Left ventricle myocardium superior (tissue), 1 donor: ENCODE measurements around the gene TEX26. TPM values are rescaled to one million over a fixed set of nuclear protein-coding genes. Genes with fewer than 3 reads are reported as not detected.
"Not testable (repeated sequence)": the region's sequence is repeated elsewhere in the genome, so short reads cannot be mapped to it uniquely, and the experiment has no call there.

Experiments used
- ATAC-seq: fragments of 200-7000 bp; cut with Tn5 transposase; one replicate; pipeline ENCODE4 v1.9.1; 2020; ENCODE audit warnings: mild to moderate bottlenecking, moderate library complexity
- DNase-seq: peaks from one replicate; pipeline ENCODE4 v3.0.0-alpha.2; 2020
- intact Hi-C: fragments of 100-400 bp; cut with micrococcal nuclease; formaldehyde crosslinking; loops from one replicate; pipeline ENCODE4 v1.11.0; 2022
- total RNA-seq: library from RNA; stranded (reverse); fragmentation: NEBNext Ultra II Directional; extraction: Animal tissue kit (Norgen Biotek cat#: 25700); gene quantifications from one replicate; pipeline ENCODE4 v1.2.1, GENCODE V29; 2021
- donor health status: DM: no; HTN: yes; CAD: no; lungs with severe emphysema.

The TEX26 gene
- total RNA-seq, 1 donor from 2014 or later: not detected

DNA sequence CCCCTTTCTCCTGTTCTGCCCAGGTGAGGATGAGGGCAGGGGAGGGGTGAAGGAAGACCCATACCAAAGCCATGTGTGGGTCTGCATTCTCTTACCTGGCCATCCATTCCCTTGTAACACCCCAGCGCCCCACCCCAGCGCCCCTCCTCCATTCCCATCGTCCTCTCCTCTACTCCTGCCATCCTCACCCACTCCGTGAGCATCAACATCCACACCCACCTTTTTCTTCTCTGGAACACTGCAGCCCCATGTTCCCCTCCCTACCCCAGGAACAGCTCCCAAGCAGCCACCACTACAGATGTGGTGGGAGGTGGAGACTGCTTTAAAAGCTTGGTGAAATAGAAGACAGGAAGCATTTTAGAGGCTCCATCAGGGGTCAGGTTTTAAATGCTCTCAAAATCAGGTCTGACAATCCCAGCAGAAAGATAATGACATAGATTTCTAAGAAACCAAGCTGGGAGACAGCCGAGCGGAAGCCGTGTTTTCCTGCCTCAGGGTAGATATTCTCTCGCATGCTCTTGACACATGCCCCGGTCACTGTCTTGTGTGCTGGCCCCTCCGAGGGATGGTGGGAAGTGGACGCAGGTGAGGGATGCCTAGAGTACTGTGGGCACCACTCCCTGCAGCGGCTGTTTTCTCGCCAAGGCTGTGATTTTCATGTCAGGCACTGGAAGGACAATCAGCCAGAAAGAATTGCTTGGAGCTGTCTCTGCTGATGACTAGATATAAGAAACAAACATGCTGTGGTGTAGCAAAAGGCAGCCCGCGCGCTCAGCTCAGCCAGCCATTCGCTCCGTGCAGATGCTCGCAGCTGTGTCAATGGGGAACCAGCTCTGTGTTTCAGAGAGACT lies 16.5 kb upstream of the TEX26 start:
- intact Hi-C loops: no loop called here
- DNase-seq: no peak
- ATAC-seq: no peak

GRCh38 chr13:30916991-30917390 lies 15.5 kb upstream of the TEX26 start:
- ATAC-seq: no peak
- intact Hi-C loops: no loop called here

DNA sequence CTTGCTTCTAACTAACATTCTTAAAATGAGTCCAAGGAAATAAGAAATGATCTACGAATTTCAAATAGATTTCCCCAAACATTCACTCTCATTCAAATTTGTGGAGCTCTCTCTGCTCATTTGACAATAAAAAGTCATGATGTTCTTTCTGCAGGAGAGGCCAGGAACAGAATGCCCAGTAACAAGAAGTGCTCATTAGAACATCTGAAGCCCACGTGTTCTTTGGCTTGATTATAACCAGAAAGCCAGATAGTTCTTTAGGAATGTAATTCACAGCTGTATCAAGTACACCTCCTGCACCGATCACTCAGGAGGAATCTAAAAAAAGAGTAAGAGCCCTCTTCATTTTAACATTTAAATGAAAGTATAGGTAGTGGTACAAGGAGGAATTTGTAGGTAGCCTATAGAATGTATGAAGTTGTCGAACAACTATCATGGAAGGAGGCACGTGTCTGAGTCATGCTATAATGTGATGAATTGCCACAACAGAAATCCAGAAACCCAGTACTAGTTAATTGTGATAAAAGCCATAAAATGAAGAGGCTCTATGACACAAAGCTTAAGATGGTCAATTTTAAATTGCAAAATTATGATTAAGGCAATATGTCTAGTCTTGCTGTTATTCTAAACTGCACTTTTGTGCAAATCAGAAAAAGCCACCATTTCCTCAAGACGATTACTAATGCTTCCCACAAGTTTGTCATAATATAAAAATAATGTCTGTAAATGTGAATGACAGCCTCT lies 13.6 kb upstream of the TEX26 start:
- peak; percentile 73 for ATAC-seq
- intact Hi-C loops: no loop called here
- DNase-seq: no peak

More at GRCh38 chr13:30916991-30917390, 15.5 kb upstream of the TEX26 start:
- DNase-seq: no peak

GRCh38 chr13:30920162-30920909 lies 12.1 kb upstream of the TEX26 start:
- DNase-seq (no peak), ATAC-seq (no peak)
- intact Hi-C loops: no loop called here

GRCh38 chr13:30923418-30923817 lies 9.0 kb upstream of the TEX26 start:
- intact Hi-C loops: no loop called here
- ATAC-seq: no peak
- no peak for DNase-seq

GRCh38 chr13:30924721-30925120 lies 7.7 kb upstream of the TEX26 start:
- intact Hi-C loops: no loop called here
- DNase-seq (no peak), ATAC-seq (no peak)

- intact Hi-C loops: no loop called here
- DNase-seq (no peak), ATAC-seq (no peak)
These were observed 7.0 kb upstream of the TEX26 start for GRCh38 chr13:30925429-30925828.

DNA sequence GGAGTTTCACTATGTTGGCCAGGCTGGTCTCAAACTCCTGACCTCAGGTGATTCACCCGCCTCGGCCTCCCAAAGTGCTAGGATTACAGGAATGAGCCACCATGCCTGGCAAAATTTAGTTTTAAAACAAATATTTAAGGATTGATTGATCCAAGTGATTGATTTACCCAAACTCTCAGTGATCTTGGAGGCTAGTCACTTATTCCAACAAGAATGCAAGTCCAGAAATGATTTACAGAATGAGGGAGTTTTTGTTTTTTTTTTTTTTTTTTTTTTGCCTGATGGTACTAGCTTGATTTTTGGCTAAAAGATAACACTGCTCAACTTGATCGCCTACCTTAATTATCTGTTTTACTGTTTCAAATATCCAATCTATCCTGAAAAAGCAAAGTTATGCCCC lies 5.7 kb upstream of the TEX26 start:
- DNase-seq (no peak), ATAC-seq (no peak)
- intact Hi-C loops: no loop called here

- intact Hi-C loops, DNase-seq, ATAC-seq: not testable (repeated sequence)
These were observed 5.3 kb upstream of the TEX26 start for GRCh38 chr13:30927188-30927587.

GRCh38 chr13:30927595-30927994 lies 4.9 kb upstream of the TEX26 start:
- ATAC-seq: no peak
- intact Hi-C loops: no loop called here
- no peak for DNase-seq

GRCh38 chr13:30928978-30929377 lies 3.5 kb upstream of the TEX26 start:
- ATAC-seq (no peak), DNase-seq (no peak)
- intact Hi-C loops: no loop called here

DNA sequence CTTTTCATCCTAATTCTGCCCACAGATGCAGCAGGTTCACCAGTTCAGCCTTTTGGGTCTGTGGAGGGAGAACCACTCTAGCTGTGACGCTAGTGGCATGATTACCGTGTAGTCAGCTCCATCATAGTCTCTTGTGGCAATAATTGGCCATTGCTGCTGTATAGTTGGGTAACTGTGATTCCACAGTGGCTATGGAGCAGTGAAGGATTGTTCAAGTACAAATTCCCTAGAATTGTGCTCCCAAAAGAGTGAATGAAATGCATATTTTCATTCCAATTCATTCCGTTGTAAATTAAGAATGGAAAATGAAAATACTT lies 856 bp downstream of the TEX26 start:
- no peak for DNase-seq
- intact Hi-C loops: no loop called here
- ATAC-seq: peak; percentile 41

GRCh38 chr13:30934381-30934780 lies 1.9 kb downstream of the TEX26 start:
- ATAC-seq (no peak), DNase-seq (no peak)
- intact Hi-C loops: no loop called here

GRCh38 chr13:30934803-30935202 lies 2.3 kb downstream of the TEX26 start:
- DNase-seq (no peak), ATAC-seq (no peak)
- intact Hi-C loops: no loop called here

DNA sequence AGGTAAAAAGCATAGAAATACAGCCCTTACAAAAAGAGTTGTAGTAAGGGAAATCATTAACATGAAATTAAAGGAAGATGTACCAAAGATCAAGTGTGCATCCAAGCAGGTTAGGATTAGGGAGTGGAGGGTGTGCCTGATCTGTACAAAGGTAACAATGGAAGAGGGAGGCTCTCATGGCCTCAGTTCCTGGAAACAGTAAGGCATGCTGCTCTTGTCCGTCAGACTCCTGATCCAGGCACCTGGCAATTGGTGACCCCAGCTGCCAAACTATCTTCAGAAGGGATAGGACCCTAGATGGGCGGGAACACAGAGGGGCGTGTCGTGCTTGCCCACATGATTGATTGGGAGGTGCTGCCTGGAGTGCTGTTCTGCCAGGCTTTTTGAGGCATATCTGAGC lies 4.5 kb downstream of the TEX26 start:
- ATAC-seq: no peak
- intact Hi-C loops: no loop called here
- no peak for DNase-seq

DNA sequence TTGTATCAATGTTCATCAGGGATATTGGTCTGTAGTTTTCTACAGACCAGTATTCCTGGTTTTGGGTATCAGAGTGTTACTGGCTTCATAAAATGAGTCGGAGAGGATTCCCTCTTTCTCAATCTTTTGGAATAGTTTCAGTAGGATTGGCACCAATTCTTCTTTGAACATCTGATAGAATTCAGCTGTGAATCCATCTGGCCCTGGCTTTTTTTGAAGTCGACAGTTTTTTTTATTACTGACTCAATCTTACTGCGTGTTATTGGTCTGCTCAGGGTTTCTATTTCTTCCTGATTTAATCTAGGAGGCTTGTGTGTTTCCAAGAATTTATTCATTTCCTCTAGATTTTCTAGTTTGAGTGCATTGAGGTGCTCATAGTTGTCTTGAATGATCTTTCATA lies 11.4 kb downstream of the TEX26 start:
- no peak for DNase-seq
- no peak for ATAC-seq
- intact Hi-C loops: no loop called here

DNA sequence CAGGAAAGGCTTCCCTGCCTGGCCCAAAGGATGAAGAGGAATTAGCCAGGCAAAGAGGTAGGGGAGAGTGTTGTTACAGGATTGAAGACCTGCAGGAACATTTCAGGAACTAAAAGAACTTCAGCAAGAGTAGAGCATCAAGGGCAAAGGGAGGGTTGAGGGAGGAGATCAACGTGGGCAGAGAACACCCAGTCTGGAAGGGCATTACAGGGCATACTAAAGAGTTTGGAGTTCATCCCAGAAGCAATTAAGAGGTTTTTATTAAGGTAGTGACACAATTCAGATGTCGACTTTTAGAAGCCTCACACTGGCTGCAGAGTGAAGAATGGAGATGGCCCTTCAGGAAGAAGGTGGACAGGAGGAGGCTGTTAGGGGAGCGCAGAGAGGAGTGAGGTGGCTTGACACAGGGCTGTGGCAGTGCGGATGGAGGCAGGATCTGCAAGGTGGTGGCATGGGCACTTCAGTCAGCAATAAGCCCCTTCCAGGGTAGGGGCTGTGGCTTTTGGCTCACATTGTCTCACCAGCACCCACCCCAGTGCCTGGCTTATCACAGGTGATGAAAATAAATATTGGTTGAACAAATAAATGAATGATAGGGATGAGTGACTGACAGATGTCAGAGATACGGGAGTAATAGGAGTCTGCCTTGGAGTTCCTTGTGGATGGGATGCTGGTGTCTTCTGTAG lies 24.9 kb downstream of the TEX26 start:
- intact Hi-C loops: no loop called here
- ATAC-seq (peak; percentile 95), DNase-seq (no peak)

- ATAC-seq (no peak), DNase-seq (no peak)
- intact Hi-C loops: no loop called here
These were observed 27.2 kb downstream of the TEX26 start for GRCh38 chr13:30959678-30960077.

DNA sequence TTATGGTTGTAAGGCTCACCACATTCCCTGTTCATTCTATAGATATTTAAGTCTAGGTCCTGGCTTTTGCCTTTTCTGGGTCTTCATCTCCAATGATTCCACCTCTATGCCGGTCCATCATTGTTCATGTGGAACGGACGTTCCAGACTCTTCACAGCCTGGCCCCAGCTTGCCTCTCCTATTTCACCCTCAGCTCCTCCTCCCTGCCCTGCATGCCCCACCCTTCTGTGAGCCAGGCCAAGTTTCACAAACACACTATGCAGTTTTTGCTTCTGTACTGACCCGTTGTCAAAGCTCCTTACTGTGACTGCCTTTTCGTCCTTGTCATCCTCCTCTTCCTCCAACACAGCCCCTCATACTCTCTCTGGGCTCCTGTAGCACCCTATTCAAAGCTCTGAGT lies 31.3 kb downstream of the TEX26 start:
- ATAC-seq (peak; percentile 64), DNase-seq (no peak)
- intact Hi-C loops: no loop called here

GRCh38 chr13:30965380-30965779 lies 32.9 kb downstream of the TEX26 start:
- no peak for ATAC-seq
- no peak for DNase-seq
- intact Hi-C loops: no loop called here
